GM12874 (cell line): ENCODE data around the gene NMT1.

Experiments used
- TF ChIP-seq, protein P1 (sequence below): IDR thresholded peaks from 2 replicates; pipeline ENCODE4 v1.5.1; 2011; ENCODE audit warnings: low read depth, mild to moderate bottlenecking, control low read depth, low read length, moderate library complexity; ENCODE audit not compliant: insufficient read depth

NMT1 gene

DNA sequence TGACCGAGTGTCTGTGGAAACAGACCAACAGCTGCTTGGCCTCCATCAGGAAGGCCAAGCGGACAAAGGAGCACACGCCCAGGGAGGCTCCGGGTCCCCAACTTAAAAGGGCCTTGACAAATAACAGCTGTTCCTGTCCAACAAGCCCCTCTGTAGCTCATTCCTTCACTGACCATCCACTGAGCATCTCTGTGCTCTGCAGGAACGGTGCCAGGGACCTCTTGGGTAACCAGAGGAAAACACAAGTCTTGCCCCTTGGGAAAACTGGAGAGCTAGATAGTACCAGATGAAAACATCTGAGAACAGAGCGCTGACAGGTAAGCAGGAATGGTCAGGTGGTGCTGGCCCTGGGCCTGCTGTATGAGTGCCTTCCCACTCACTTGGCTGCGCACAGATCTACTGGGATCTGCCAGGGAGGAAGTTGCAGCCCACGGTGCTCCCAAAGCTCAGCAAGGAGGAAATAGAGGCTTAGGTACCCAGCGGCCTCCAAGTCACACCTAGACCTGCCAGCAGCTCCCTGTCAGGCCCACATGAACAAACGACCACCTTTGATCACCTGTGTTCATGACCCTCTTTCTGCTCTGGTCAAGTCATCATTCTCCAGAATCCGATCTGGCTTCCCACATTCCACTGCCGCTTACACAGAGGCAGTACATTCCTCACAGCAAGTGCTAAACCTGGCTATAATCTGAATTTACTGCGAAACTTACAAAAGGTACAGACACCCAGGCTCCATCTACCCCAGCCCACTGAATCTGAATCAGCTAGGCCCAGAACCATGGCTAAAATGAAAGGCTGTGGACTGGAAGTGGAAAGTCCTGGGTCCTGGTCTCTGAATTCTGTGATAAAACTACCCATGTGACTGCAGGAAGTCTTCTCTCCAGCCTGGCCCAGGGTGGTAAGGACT is 22.1 kb upstream of the NMT1 start:
- TF ChIP-seq, protein P1, sequence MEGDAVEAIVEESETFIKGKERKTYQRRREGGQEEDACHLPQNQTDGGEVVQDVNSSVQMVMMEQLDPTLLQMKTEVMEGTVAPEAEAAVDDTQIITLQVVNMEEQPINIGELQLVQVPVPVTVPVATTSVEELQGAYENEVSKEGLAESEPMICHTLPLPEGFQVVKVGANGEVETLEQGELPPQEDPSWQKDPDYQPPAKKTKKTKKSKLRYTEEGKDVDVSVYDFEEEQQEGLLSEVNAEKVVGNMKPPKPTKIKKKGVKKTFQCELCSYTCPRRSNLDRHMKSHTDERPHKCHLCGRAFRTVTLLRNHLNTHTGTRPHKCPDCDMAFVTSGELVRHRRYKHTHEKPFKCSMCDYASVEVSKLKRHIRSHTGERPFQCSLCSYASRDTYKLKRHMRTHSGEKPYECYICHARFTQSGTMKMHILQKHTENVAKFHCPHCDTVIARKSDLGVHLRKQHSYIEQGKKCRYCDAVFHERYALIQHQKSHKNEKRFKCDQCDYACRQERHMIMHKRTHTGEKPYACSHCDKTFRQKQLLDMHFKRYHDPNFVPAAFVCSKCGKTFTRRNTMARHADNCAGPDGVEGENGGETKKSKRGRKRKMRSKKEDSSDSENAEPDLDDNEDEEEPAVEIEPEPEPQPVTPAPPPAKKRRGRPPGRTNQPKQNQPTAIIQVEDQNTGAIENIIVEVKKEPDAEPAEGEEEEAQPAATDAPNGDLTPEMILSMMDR, result no peak

DNA sequence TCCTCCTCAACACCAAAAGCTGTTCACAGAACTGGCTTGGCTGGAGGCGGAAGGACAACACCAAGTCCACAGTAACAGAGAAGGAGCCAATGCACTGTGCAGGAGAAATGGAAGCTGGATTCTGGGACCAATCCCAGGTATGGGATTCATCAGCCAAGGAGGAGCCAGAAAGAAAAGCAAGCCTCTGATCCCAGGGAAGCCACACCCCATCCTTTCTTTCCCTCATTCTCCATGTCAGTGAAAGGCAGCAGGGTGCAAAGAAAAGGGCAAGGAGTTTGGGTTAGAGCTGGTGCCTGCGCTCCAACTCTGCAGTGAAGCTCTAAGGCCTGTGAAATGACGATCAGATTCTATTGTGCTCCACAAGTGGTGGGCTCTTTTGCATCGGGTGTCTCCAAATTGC is 20.7 kb upstream of the NMT1 start:
- TF ChIP-seq, protein P1, result no peak

DNA sequence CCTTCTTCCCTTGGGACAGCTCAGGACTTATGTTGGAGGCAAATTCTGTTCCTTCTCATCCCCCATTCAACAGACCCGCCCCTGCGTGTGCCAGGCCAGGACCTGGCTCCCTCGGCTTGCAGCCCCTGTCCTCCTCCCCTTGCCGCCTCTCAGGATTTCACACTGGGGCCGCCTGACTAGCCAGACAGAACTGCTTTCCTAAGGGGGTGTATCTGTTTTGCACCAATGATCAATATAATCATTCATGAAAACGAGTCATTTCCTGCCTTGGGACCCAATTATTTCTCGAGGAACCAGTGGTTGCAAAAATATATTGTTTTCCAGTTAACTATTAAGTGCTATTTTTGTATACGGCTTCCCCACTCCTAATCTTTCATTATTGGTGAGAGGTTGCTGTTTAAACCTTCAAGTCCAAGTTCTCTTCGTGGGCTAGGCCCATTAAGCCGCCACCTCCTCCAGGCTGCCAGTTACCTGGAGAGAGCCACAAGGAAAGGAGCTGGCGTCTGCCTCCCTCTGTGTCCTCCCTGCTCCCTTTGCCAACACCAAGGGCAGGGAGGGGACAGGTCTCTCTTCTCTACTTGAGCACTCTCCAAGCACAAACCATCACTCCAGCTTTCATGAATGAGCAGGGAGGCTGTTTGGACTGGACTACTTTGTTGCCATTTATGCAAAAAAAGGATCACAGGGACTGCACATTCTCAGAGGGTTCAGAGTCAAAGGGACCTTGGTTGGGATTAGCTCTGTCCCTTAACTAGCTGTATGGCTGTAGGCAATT is 18.6 kb upstream of the NMT1 start:
- TF ChIP-seq, protein P1, result no peak

DNA sequence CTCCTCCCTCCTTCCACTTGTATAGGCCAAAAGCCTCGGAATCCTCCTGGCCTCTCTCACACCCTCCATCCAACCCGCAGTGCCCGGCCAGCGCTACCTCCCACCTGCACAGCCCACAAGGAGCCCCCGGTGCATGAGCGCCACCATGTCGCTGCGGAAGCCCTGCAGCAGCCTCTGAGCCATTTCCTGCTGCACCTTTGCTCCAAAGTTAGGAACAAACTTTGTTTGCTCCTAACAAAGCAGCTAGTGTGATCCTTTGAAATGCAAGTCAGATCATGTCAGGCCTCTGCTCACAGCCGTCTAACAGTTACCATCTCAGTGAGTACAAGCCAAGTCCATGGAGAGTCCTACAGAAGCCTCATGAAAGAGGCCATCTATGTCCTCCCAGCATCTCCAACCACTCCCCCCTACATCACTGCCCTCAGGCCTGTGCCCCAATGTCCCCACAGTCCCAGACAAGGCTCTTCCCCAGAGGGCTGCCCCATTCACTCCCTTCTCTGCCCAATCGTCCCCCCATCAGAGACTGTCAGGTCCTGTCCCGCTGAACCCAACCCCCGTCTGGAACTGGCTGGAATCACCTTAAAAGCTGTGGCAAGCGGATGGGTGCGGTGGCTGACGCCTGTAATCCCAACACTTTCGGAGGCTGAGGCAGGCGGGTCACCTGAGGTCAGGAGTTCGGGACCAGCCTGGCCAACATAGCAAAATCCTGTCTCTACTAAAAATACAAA is 17.1 kb upstream of the NMT1 start:
- TF ChIP-seq, protein P1, result no peak

DNA sequence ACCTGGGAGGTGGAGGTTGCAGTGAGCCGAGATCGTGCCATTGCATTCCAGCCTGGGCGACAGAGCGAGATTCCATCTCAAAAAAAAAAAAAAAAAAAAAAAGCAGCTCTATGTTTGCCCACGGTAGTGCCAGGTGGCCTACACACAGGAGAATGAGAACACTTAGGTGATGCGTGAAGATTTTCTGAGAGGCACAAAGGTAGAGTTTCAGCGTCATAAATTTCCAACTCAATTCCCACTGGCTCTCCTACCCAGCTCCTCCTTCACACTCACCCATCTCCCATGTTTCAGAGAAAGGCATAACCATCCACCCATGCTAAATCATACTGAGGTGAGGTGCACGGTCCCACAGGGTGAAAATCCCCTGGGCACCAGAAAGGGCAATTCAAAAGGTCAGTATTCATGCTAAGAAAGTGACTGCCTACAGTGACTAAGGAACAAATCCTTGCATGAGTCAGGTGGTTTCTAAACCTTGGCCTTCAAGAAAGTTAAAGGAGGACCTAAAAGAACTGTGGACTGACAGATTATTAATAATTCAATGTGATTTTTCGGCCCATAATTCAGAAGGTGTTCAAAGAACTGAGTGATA is 14.5 kb upstream of the NMT1 start:
- TF ChIP-seq, protein P1, result no peak

DNA sequence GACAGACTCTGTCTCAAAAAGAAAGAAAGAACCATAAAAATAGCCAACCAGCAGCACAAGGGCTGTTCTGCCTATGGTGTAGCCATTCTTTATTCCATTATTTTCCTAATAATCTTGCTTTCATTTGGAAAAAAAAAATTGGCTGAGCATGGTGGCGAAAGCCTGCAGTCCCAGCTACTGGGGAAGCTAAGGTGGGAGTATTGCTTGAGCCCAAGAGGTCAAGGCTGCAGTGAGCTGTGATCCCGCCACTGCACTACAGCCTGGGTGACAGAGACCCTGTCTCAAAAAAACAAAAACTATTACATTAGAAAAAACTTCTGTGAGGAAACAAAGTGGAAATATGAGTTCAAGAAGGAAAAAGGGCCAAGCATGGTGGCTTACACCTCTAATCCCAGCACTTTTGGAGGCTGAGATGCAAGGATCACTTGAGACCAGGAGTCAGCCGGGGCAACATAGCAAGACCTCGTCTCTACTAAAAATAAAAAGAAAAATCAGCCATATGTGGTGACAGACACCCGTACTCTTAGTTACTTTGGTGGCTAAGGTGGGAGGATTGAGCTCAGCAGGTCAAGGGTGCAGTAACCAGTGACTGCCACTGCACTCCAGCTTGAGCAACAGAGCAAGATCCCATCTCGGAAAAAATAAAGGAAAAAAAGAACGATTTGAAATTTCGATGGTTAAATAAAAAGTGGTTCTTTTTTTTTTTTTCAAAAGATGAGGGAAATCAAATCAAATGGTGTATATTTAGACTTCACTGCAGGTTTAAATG is 12.1 kb upstream of the NMT1 start:
- TF ChIP-seq, protein P1, result peak; percentile 46; the same call in 1 of the 2 replicates
